GM12874 (cell line): Measurements from ENCODE around the gene PI4KA.

Source experiments
- TF ChIP-seq, protein P1 (sequence below): IDR thresholded peaks from 2 replicates; pipeline ENCODE4 v1.5.1; 2011; ENCODE audit warnings: low read depth, mild to moderate bottlenecking, control low read depth, low read length, moderate library complexity; ENCODE audit not compliant: insufficient read depth

The PI4KA gene

DNA sequence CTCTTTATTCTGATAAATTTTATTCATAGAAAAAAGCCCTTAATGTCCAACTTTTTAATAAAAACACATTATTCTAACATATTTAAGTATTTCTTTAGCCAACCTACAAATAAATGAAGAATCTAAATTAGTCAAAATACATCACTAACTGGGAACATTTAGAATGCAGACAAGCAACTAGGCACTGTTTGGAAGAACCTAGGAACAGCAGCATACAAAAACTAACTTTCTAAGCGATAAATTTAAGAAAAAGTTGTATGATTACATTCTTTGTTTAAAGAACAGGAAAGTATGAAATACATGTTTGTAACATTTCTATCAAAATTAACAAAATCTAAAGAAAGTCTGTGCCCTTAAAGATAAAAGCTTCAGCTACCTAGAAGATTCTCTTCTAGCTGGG, 35.3 kb downstream of the PI4KA start:
- TF ChIP-seq, protein P1, sequence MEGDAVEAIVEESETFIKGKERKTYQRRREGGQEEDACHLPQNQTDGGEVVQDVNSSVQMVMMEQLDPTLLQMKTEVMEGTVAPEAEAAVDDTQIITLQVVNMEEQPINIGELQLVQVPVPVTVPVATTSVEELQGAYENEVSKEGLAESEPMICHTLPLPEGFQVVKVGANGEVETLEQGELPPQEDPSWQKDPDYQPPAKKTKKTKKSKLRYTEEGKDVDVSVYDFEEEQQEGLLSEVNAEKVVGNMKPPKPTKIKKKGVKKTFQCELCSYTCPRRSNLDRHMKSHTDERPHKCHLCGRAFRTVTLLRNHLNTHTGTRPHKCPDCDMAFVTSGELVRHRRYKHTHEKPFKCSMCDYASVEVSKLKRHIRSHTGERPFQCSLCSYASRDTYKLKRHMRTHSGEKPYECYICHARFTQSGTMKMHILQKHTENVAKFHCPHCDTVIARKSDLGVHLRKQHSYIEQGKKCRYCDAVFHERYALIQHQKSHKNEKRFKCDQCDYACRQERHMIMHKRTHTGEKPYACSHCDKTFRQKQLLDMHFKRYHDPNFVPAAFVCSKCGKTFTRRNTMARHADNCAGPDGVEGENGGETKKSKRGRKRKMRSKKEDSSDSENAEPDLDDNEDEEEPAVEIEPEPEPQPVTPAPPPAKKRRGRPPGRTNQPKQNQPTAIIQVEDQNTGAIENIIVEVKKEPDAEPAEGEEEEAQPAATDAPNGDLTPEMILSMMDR = no peak

DNA sequence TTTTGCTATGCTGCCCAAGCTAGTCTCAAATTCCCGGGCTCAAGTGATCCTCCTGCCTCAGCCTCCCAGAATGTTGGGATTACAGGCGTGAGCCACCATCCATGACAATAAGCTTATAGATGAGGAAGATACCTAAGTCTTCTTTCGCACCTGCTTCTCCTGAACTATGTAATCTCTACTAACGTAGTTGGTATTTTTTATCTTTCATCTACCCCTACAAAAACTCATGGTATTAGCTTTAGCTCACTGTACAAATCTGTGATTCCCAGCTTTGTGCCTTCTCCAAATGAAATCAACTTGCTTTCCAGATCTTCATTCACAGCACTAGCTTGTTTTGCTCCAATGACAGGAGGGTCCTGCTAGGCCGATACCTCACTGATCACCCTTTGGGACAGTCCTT, 36.4 kb downstream of the PI4KA start:
- TF ChIP-seq, protein P1 = no peak

DNA sequence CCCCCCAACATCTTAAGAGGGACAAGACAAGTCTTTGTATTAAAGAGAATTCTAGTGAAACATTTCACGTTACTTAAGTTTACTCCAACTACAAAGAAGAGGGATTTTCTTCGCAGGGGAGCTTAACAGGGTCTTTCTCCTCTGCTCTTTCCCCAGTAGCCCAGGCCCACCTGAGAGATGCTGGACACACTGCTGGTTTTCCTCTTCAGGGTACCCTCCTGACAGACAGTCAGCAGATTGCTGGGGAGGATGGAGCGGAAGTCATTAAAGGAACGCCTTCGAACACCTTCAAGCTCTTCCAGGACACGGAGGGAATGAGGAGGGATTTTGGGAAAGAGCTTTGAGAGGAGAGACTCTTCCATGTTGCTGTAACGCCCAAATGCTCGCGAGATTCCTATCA, 39.1 kb downstream of the PI4KA start:
- TF ChIP-seq, protein P1 = no peak

DNA sequence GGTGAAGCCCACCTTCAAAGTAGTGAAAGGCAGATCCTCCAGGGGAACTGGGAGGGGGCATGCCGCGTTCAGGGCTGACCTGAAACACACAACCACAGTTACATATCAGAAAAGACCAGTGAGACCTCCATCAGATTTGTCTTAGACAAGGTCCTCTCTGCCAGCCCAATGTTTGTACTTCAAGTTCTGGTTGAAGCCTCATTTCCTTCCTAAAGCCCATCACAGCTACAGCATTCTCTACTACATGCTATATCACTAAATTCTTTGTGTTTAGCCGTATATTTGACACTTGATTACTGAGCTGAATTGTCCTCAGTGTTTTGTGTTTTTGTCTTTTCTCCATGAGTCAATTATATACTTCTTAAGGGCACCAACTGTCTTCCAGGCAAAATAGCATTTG, 40.1 kb downstream of the PI4KA start:
- TF ChIP-seq, protein P1 = no peak

DNA sequence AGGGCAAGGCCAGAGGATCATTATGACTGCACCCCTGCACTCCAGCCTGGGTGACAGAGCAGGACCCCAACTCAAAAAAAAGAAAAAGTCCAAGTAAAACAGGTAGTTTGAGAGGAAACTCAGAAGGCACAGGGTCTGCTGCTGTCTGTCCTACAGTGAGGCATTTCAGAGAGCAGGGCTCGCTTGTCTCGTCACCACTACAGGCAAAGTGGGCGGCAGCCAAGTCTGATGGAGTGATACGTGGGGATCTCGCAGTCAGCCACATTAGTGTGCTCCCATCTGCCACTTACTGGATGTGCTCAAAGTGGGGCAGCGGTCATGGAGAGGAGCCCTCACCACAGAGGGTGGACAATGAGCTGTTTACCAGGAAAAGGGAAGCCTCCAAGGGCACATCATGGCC, 42.1 kb downstream of the PI4KA start:
- TF ChIP-seq, protein P1 = no peak

DNA sequence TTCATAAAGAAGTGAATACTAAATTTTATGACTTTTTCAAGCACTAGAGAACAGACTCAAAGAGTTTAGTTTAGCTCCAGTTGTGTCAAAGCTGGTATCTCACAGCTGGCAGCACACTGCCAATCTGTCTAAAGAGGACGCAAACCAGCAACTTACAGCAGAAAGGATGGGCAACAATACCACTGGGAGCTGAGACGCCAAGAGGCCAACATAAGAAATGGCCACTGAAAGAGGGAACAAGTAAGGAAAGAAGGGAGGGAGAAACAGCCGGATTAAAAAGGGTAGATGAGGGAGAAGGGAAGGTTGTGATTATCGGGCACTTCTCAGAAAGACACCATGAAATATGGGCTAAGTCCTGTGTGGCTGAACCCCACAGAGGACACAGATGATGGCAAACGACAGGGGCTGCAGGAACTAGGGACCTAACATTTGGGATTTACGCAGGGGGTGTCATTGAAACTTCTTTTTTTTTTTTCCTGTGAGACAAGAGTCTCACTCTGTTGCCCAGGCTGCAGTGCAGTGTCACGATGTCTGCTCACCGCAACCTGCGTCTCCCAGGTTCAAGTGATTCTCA, 43.0 kb downstream of the PI4KA start:
- TF ChIP-seq, protein P1 = no peak

DNA sequence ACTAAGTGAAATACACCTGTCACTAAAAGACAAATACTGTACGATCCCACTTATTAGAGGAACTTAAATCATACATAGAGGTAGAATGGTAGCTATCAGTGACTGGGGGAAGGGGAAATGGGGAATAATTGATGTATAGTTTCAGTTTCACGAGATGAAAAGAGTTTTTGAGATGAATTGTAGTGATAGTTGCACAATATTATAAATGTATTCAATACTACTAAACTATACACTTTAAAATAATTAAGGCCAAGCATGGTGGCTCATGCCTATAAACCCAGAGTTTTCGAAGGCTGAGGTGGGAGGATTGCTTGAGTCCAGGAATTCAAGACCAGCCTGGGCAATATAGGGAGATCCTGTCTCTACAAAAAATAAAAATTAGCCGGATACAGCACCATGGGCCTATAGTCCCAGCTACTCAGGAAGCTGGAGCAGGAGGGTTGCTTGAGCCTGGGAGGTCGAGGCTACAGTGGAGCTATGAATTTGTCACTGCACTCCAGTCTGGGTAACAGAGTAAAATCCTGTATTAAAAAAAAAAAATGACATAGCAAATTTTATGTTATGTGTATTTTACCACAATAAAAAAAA, 44.3 kb downstream of the PI4KA start:
- TF ChIP-seq, protein P1 = no peak

DNA sequence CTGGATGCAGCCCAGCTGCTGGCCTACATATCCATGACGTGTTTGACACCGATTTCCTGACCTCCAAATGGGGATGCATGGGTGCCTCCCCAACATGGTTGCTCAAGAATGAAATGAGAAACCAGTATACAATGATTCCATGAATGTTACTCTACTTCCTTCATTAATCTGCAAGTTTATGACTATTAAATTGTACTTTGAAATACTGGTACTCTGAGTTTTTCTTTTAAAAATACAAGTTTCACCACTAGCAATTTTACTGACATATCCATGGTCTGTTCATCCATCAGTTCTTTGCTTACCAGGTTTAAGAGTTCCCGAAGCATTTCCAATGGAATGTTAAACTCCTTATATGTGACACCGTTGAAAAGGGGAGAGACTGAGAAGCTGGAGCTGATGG, 45.6 kb downstream of the PI4KA start:
- TF ChIP-seq, protein P1 = no peak
